GM12864 (cell line): ENCODE results near the gene SAP30BP.

ENCODE experiments used
- DNase-seq: peaks from one replicate; pipeline ENCODE4 v3.0.0-alpha.2; 2011; ENCODE audit warnings: low read depth
- H3K4me3 ChIP-seq: 2 replicates; pipeline ENCODE4 v1.5.1; 2011; ENCODE audit warnings: mild to moderate bottlenecking, low read depth, low read length, control low read depth
- CTCF ChIP-seq: IDR thresholded peaks from 2 replicates; pipeline ENCODE4 v1.5.1; 2011; ENCODE audit warnings: low read depth, mild to moderate bottlenecking, moderate library complexity, low read length, control low read depth, inconsistent platforms; ENCODE audit errors: missing control alignments

The SAP30BP gene

GRCh38 chr17:75647061-75647460 lies 20.1 kb upstream of the SAP30BP start:
- TF ChIP-seq CTCF = no peak
- H3K4me3 ChIP-seq = no peak overlapping the region
- no peak for DNase-seq

DNA sequence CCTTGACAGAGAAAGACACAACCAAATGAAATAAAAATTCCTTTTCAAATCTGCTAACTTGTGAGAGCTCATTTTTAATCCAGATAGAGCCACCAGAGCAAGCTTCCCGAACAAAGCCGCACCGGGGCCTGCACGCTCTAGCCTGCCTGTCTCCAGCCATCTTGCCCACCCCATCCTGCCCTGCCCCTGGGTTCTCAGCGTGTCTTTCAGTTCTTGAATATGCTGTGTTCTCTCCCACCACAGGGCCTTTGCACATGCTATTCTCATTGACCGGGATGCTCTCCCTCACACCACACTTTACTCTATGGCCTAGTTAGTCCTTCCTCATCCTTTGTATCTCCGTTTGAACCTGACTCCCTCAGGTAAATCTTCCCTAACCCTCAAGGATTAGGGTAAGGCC lies 19.2 kb upstream of the SAP30BP start:
- no peak overlapping the region for H3K4me3 ChIP-seq
- no peak for TF ChIP-seq CTCF
- DNase-seq = no peak

DNA sequence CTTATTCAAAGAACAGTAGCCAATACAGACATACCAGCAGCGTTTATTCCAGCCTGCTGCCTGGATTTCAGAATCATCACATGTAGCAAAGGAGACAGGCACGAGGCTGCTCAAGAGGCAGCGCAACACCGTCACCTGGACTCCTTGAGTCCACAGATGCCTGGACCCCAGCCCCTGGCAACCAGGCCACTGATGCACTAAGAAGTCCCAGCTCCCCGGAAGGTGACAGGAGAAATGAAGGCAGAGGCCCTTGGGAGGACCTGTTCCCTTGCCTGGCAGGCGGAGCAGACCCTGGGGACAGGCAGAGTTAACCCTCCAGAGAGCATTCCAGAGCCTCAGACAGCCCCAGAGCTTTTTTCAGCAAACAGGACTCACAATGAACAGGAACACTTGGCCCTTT lies 17.5 kb upstream of the SAP30BP start:
- no peak overlapping the region for H3K4me3 ChIP-seq
- DNase-seq = no peak
- no peak for TF ChIP-seq CTCF

GRCh38 chr17:75650874-75651273 lies 16.3 kb upstream of the SAP30BP start:
- no peak for DNase-seq
- H3K4me3 ChIP-seq = no peak overlapping the region
- TF ChIP-seq CTCF = no peak

- DNase-seq = no peak
- no peak for TF ChIP-seq CTCF
- no peak overlapping the region for H3K4me3 ChIP-seq
These were observed 14.8 kb upstream of the SAP30BP start for GRCh38 chr17:75652341-75652740.

DNA sequence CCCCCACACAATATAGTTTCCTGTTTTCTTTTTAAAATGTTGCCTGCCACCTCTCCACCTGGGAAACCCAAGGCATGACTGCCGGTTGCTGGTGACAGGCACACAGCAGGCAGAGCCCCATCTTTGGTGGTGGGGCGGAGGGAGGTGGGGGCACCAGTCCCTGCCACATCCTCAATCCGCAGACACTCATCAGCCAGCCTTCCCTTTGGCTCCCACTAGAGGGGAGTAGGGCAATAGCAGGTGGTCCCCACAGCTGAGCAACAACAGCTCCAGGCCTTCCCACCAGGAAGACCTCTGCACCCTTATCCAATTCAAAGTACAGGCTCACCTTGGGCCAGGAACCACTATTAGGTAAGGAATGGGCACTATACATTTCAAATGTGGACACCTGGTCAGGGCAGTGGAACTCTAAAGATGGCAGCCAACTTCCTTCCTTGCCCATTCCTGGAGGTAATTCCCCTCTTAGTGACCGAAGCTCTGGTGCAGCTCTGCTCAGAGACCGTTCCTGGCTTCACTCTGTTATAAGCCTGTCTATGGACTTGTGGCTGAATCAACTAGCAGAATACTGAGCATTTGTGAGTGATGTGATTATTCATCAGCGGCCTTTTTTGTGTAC lies 14.1 kb upstream of the SAP30BP start:
- H3K4me3 ChIP-seq = no peak overlapping the region
- DNase-seq = no peak
- peak; percentile 87 for TF ChIP-seq CTCF

DNA sequence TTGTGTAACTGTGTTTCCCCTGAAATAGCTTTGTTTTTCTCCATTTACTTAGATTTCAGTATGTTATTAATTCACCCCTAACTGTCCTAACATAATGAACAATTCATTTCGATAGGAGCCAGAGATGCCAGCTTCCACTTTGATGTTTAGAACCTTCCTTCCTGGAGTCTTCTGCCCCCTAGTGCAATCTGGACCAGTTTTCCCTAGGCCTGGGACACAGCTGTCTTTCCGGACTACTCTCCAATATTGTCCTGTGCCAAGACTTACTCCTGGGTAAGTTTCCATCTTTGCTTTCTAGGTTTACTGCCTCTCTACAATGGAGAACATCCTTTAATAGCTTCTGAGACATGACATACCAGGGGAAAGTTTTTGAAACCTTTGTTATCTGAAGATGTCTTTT lies 13.0 kb upstream of the SAP30BP start:
- no peak overlapping the region for H3K4me3 ChIP-seq
- DNase-seq = no peak
- no peak for TF ChIP-seq CTCF
